ENCODE data around the gene TACR1.

Gene TACR1

GRCh38 chr2:75041226-75041625 is 158.1 kb downstream of the TACR1 start:
- Histone ChIP-seq H3K36me3 (ENCODE audit: control insufficient read depth, insufficient read depth, low read length) (no peaks in the 10 kb centered on the region), H3K27ac (ENCODE audit: low read length) (no peak overlapping the region)
- no CpG with 5 or more reads among the region's 2 CpGs for WGBS (ENCODE audit: insufficient coverage, insufficient read length)

GRCh38 chr2:75035444-75036353 is 163.6 kb downstream of the TACR1 start:
- no peak overlapping the region for H3K27ac ChIP-seq (ENCODE audit: low read length)
- H3K4me1 ChIP-seq (ENCODE audit: control insufficient read depth, insufficient read depth, low read length) = no peaks in the 10 kb centered on the region
- H3K9me3 ChIP-seq (ENCODE audit: control insufficient read depth, insufficient read depth, low read length) = no peaks in the 10 kb centered on the region
- no CpG with 5 or more reads among the region's 3 CpGs for WGBS (ENCODE audit: insufficient coverage, insufficient read length)
- H3K27me3 ChIP-seq (ENCODE audit: control insufficient read depth, insufficient read depth, low read length) = no peaks in the 10 kb centered on the region
- no peak for DNase-seq (ENCODE audit: low read depth, low spot score)
- H3K4me3 ChIP-seq (ENCODE audit: low read length) = no peak overlapping the region
- no peaks in the 10 kb centered on the region for H3K36me3 ChIP-seq (ENCODE audit: control insufficient read depth, insufficient read depth, low read length)

More at GRCh38 chr2:75041226-75041625, 158.1 kb downstream of the TACR1 start:
- Histone ChIP-seq H3K9me3 (ENCODE audit: control insufficient read depth, insufficient read depth, low read length) (no peaks in the 10 kb centered on the region), H3K4me3 (ENCODE audit: low read length) (no peak overlapping the region), H3K4me1 (ENCODE audit: control insufficient read depth, insufficient read depth, low read length) (no peaks in the 10 kb centered on the region), H3K27me3 (ENCODE audit: control insufficient read depth, insufficient read depth, low read length) (no peaks in the 10 kb centered on the region)
- DNase-seq (ENCODE audit: low read depth, low spot score) = no peak

GRCh38 chr2:75033516-75033915 is 165.8 kb downstream of the TACR1 start:
- H3K27me3 ChIP-seq (ENCODE audit: control insufficient read depth, insufficient read depth, low read length) = no peaks in the 10 kb centered on the region
- no peaks in the 10 kb centered on the region for H3K36me3 ChIP-seq (ENCODE audit: control insufficient read depth, insufficient read depth, low read length)
- H3K4me3 ChIP-seq (ENCODE audit: low read length) = no peak overlapping the region
- no CpG with 5 or more reads among the region's 2 CpGs for WGBS (ENCODE audit: insufficient coverage, insufficient read length)
- H3K4me1 ChIP-seq (ENCODE audit: control insufficient read depth, insufficient read depth, low read length) = no peaks in the 10 kb centered on the region
- H3K27ac ChIP-seq (ENCODE audit: low read length) = no peak overlapping the region
- H3K9me3 ChIP-seq (ENCODE audit: control insufficient read depth, insufficient read depth, low read length) = no peaks in the 10 kb centered on the region
- DNase-seq (ENCODE audit: low read depth, low spot score) = no peak

- H3K27me3 ChIP-seq (ENCODE audit: control insufficient read depth, insufficient read depth, low read length) = no peaks in the 10 kb centered on the region
- H3K4me3 ChIP-seq (ENCODE audit: low read length) = no peak overlapping the region
- no peaks in the 10 kb centered on the region for H3K36me3 ChIP-seq (ENCODE audit: control insufficient read depth, insufficient read depth, low read length)
- no peak for DNase-seq (ENCODE audit: low read depth, low spot score)
- no peak overlapping the region for H3K27ac ChIP-seq (ENCODE audit: low read length)
- no peaks in the 10 kb centered on the region for H3K4me1 ChIP-seq (ENCODE audit: control insufficient read depth, insufficient read depth, low read length)
- WGBS (ENCODE audit: insufficient coverage, insufficient read length) = no CpG with 5 or more reads among the region's 5 CpGs
- H3K9me3 ChIP-seq (ENCODE audit: control insufficient read depth, insufficient read depth, low read length) = no peaks in the 10 kb centered on the region
These were observed 167.2 kb downstream of the TACR1 start for GRCh38 chr2:75031906-75032803.

GRCh38 chr2:75031171-75031570 is 168.1 kb downstream of the TACR1 start:
- WGBS (ENCODE audit: insufficient coverage, insufficient read length) = no CpG with 5 or more reads among the region's 6 CpGs
- Histone ChIP-seq H3K4me1 (ENCODE audit: control insufficient read depth, insufficient read depth, low read length) (no peaks in the 10 kb centered on the region), H3K27me3 (ENCODE audit: control insufficient read depth, insufficient read depth, low read length) (no peaks in the 10 kb centered on the region), H3K27ac (ENCODE audit: low read length) (no peak overlapping the region), H3K9me3 (ENCODE audit: control insufficient read depth, insufficient read depth, low read length) (no peaks in the 10 kb centered on the region), H3K4me3 (ENCODE audit: low read length) (no peak overlapping the region), H3K36me3 (ENCODE audit: control insufficient read depth, insufficient read depth, low read length) (no peaks in the 10 kb centered on the region)
- no peak for DNase-seq (ENCODE audit: low read depth, low spot score)

- WGBS (ENCODE audit: insufficient coverage, insufficient read length) = no CpG with 5 or more reads among the region's 3 CpGs
- Histone ChIP-seq H3K4me1 (ENCODE audit: control insufficient read depth, insufficient read depth, low read length) (no peaks in the 10 kb centered on the region), H3K9me3 (ENCODE audit: control insufficient read depth, insufficient read depth, low read length) (no peaks in the 10 kb centered on the region), H3K27ac (ENCODE audit: low read length) (no peak overlapping the region), H3K4me3 (ENCODE audit: low read length) (no peak overlapping the region), H3K36me3 (ENCODE audit: control insufficient read depth, insufficient read depth, low read length) (no peaks in the 10 kb centered on the region), H3K27me3 (ENCODE audit: control insufficient read depth, insufficient read depth, low read length) (no peaks in the 10 kb centered on the region)
- DNase-seq (ENCODE audit: low read depth, low spot score) = no peak
These were observed 168.9 kb downstream of the TACR1 start for GRCh38 chr2:75030218-75031009.

- Histone ChIP-seq H3K4me3 (ENCODE audit: low read length) (no peak overlapping the region), H3K27me3 (ENCODE audit: control insufficient read depth, insufficient read depth, low read length) (no peaks in the 10 kb centered on the region), H3K9me3 (ENCODE audit: control insufficient read depth, insufficient read depth, low read length) (no peaks in the 10 kb centered on the region), H3K27ac (ENCODE audit: low read length) (no peak overlapping the region), H3K4me1 (ENCODE audit: control insufficient read depth, insufficient read depth, low read length) (no peaks in the 10 kb centered on the region), H3K36me3 (ENCODE audit: control insufficient read depth, insufficient read depth, low read length) (no peaks in the 10 kb centered on the region)
- WGBS (ENCODE audit: insufficient coverage, insufficient read length) = no CpG with 5 or more reads among the region's 2 CpGs
- no peak for DNase-seq (ENCODE audit: low read depth, low spot score)
These were observed 171.4 kb downstream of the TACR1 start for GRCh38 chr2:75027886-75028285.

GRCh38 chr2:75025633-75026380 is 173.5 kb downstream of the TACR1 start:
- DNase-seq (ENCODE audit: low read depth, low spot score) = no peak
- Histone ChIP-seq H3K36me3 (ENCODE audit: control insufficient read depth, insufficient read depth, low read length) (no peaks in the 10 kb centered on the region), H3K4me3 (ENCODE audit: low read length) (no peak overlapping the region), H3K4me1 (ENCODE audit: control insufficient read depth, insufficient read depth, low read length) (peaks cover 2% of the 10 kb centered on the region; the same call in 1 of the 2 replicates), H3K27me3 (ENCODE audit: control insufficient read depth, insufficient read depth, low read length) (no peaks in the 10 kb centered on the region), H3K9me3 (ENCODE audit: control insufficient read depth, insufficient read depth, low read length) (no peaks in the 10 kb centered on the region), H3K27ac (ENCODE audit: low read length) (no peak overlapping the region)
- no CpG with 5 or more reads among the region's 2 CpGs for WGBS (ENCODE audit: insufficient coverage, insufficient read length)

GRCh38 chr2:75025216-75025615 is 174.1 kb downstream of the TACR1 start:
- no peak overlapping the region for H3K4me3 ChIP-seq (ENCODE audit: low read length)

More at GRCh38 chr2:75025216-75025615, 174.1 kb downstream of the TACR1 start:
- Histone ChIP-seq H3K36me3 (ENCODE audit: control insufficient read depth, insufficient read depth, low read length) (no peaks in the 10 kb centered on the region), H3K27ac (ENCODE audit: low read length) (no peak overlapping the region), H3K9me3 (ENCODE audit: control insufficient read depth, insufficient read depth, low read length) (no peaks in the 10 kb centered on the region), H3K4me1 (ENCODE audit: control insufficient read depth, insufficient read depth, low read length) (peaks cover 2% of the 10 kb centered on the region; the same call in 1 of the 2 replicates), H3K27me3 (ENCODE audit: control insufficient read depth, insufficient read depth, low read length) (no peaks in the 10 kb centered on the region)
- no peak for DNase-seq (ENCODE audit: low read depth, low spot score)

Measured in iPS DF 6.9 (cell line).